Body of pancreas (tissue), 4 donors: ENCODE results near the gene ETHE1. TPM values are rescaled to one million over a fixed set of nuclear protein-coding genes. Genes with fewer than 3 reads are reported as not detected.

Source experiments
- ATAC-seq: fragments of 150-250 bp; one replicate; pipeline ENCODE4 v1.9.1; 2016
- DNase-seq, 4 donors: peaks; one replicate each; pipeline ENCODE4 v3.0.0-alpha.2; 2019
- H3K27ac ChIP-seq, 4 donors: fragments of 200-600 bp; sonication (generic); 1 replicate in 3 of 4; 2 replicates in 1 of 4; pipeline versions ENCODE4 v1.5.1 to v1.6.1; 2016 to 2019; ENCODE audit warnings: mild to moderate bottlenecking in 1 of 4, mixed read lengths in 1 of 4, moderate library complexity in 1 of 4
- H3K27me3 ChIP-seq, 2 donors: fragments of 200-600 bp; sonication (generic); one replicate each; pipeline ENCODE4 v1.6.0; 2016; ENCODE audit warnings: mild to moderate bottlenecking in 1 of 2
- H3K36me3 ChIP-seq, 2 donors: fragments of 200-600 bp; sonication (generic); replicated peaks in 1 of 2; 2 replicates each; pipeline ENCODE4 v1.5.1; 2016; ENCODE audit warnings: low read depth in 2 of 2; ENCODE audit not compliant: insufficient read depth in 1 of 2
- H3K4me1 ChIP-seq: fragments of 200-600 bp; sonication (generic); one replicate; pipeline ENCODE4 v1.6.0; 2016
- H3K4me3 ChIP-seq, 2 donors: fragments of 200-600 bp; sonication (generic); 1 replicate in 1 of 2; 2 replicates in 1 of 2; pipeline ENCODE4 v1.5.1; 2016 to 2019
- H3K9me3 ChIP-seq, 3 donors: fragments of 200-600 bp; sonication (generic); 1 replicate in 2 of 3; 2 replicates in 1 of 3; pipeline ENCODE4 v1.5.1; 2016
- POLR2A ChIP-seq, 3 donors: fragments of 450-650 bp; IDR thresholded peaks; one replicate each; pipeline ENCODE4 v1.6.1; 2016; ENCODE audit warnings: antibody characterized with exemption in 3 of 3, mild to moderate bottlenecking in 2 of 3
- whole genome bisulfite sequencing, 2 donors: methylation state at CpG; one replicate each; pipeline ENCODE4 v1.1.5; 2017; 5-methylcytosine and 5-hydroxymethylcytosine counted together
- intact Hi-C: fragments of 100-400 bp; cut with DNase I; formaldehyde crosslinking; loops from one replicate; pipeline ENCODE4 v1.15.1; 2023
- total RNA-seq, 2 donors: library from RNA; depleted of rRNA; stranded (reverse); fragments of >200 nt; gene quantifications; one replicate each; pipeline ENCODE4 v1.1.0, GENCODE V29; 2016
- TF ChIP-seq, protein P1 (sequence below), 7 experiments: fragments of 450-650 bp in 4 of 7; fragments of 200-600 bp in 3 of 7; sonication (generic) in 3 of 7; IDR thresholded peaks; one replicate each; pipeline ENCODE4 v1.5.1; 2016 to 2019; ENCODE audit warnings: antibody characterized with exemption in 7 of 7

The ETHE1 gene
- total RNA-seq, 2 donors from 2014 or later, result 21.1 to 29.8 TPM

DNA sequence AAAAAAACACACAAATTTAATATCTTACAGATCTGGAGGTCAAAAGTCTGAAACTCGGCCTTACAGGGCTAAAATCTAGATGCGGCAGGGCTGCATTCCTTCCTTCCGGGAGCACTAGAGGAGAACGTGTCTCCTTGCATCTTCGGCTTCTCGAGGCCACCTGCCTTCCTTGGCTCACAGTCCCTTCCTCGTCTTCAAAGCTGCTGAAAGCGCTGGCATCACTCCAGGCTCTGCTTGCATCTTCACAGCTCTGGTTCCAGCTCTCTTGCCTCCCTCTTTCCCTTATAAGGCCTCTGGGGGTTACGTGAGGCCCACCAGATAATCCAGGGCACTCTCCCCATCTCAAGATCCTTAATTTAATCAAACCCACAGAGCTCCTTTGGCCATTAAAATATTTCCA, 37.8 kb upstream of the ETHE1 start:
- H3K9me3 ChIP-seq, result no peaks in the 10 kb centered on the region
- TF ChIP-seq, protein P1, sequence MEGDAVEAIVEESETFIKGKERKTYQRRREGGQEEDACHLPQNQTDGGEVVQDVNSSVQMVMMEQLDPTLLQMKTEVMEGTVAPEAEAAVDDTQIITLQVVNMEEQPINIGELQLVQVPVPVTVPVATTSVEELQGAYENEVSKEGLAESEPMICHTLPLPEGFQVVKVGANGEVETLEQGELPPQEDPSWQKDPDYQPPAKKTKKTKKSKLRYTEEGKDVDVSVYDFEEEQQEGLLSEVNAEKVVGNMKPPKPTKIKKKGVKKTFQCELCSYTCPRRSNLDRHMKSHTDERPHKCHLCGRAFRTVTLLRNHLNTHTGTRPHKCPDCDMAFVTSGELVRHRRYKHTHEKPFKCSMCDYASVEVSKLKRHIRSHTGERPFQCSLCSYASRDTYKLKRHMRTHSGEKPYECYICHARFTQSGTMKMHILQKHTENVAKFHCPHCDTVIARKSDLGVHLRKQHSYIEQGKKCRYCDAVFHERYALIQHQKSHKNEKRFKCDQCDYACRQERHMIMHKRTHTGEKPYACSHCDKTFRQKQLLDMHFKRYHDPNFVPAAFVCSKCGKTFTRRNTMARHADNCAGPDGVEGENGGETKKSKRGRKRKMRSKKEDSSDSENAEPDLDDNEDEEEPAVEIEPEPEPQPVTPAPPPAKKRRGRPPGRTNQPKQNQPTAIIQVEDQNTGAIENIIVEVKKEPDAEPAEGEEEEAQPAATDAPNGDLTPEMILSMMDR (IDR thresholded peaks at IDR 0.05), result no peak
- 73 to 88% methylated on average over 9 of the region's 9 CpGs for WGBS, 2 donors
- DNase-seq (no peak), ATAC-seq (no peak)
- H3K36me3 ChIP-seq, result no peaks in the 10 kb centered on the region
- intact Hi-C loops, result loop anchor here (5.0 kb wide), 1 partner anchor 38 kb away; no protein-coding TSS in a partner anchor
- H3K4me3 ChIP-seq, result no peak overlapping the region
- no peaks in the 10 kb centered on the region for H3K4me1 ChIP-seq
- no peaks in the 10 kb centered on the region for H3K27me3 ChIP-seq
- no peak overlapping the region for H3K27ac ChIP-seq

DNA sequence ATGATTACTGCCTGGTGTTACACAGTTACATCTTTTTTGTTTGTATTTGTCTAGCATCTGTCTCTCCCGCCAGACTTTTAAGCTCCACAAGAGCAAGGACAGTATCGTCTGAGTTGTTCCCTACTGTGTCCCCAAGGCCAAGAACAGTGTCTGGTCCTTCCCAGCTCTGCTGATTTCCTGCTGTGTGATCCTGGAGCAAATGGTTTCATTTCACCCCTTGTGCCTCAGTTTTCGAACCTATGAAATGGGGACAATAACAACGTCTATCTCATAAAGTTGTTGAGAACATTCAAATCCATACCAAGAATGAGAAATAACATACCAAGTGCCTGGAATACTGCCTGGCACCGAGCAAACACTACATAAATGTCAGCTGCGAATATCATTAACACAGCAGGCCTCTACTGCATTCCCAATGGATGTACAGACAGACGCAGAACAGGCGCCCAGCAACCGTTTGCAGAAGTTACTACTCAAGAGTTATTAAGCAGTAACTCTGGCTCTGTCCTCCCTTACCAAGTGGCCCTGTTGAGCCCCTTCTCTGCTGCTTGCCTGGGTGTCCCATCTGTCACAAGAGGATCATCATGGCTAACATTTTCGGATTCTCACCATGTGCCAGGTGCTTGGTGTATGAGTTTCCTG, 36.9 kb upstream of the ETHE1 start:
- H3K27ac ChIP-seq, result no peak overlapping the region
- ATAC-seq, result no peak
- intact Hi-C loops, result no loop called here
- H3K4me3 ChIP-seq, result no peak overlapping the region
- DNase-seq, result no peak
- no peaks in the 10 kb centered on the region for H3K36me3 ChIP-seq
- TF ChIP-seq, protein P1 (IDR thresholded peaks at IDR 0.05), result no peak
- TF ChIP-seq POLR2A (IDR thresholded peaks at IDR 0.05), result no peak
- H3K9me3 ChIP-seq, result no peaks in the 10 kb centered on the region
- H3K4me1 ChIP-seq, result no peaks in the 10 kb centered on the region
- H3K27me3 ChIP-seq, result no peaks in the 10 kb centered on the region
- 83 to 94% methylated on average over 10 of the region's 10 CpGs for WGBS, 2 donors

DNA sequence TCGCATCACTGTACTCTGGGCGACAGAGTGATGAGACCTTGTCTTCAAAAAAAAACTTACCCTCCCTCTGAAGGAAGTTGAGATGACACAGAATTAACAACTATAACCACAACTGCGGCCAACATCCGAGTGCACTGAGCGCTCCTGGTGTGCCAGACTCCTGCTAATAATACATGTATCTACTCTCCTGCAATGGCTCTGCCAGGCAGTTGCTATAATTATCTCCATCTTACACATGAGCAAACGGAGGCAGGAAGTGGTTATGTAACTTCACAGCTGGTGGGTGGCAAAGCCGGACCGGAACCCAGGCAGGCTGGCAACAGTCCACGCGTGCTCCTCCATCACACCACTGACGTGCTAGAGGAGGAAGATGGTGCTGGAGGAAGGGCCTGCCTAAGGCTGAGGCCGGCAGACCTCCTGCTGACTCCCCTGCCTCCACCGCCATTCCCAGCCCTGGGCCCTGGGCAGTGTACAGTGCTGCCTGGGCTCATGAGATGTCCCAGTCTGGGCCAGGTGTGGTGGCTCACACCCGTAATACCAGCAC, 35.8 kb upstream of the ETHE1 start:
- TF ChIP-seq POLR2A (IDR thresholded peaks at IDR 0.05), result no peak
- TF ChIP-seq, protein P1 (IDR thresholded peaks at IDR 0.05), result no peak
- intact Hi-C loops, result no loop called here
- H3K4me1 ChIP-seq, result no peaks in the 10 kb centered on the region
- peak; percentile 35 to 84 (median 65) for DNase-seq
- H3K4me3 ChIP-seq, result no peak overlapping the region
- peaks cover 0 to 3% of the 10 kb centered on the region in 2 donors for H3K36me3 ChIP-seq
- H3K27me3 ChIP-seq, result no peaks in the 10 kb centered on the region
- peak; percentile 15 for ATAC-seq
- 67 to 86% methylated on average over 11 to 14 of the region's 14 CpGs for WGBS, 2 donors
- peak overlapping the region in 2 of 4 donors; percentile 39 to 75 for H3K27ac ChIP-seq
- H3K9me3 ChIP-seq, result no peaks in the 10 kb centered on the region

GRCh38 chr19:43562226-43562697, 35.3 kb upstream of the ETHE1 start:
- Histone ChIP-seq H3K36me3 (peaks cover 0 to 3% of the 10 kb centered on the region in 2 donors), H3K4me1 (no peaks in the 10 kb centered on the region), H3K27ac (peak overlapping the region in 2 of 4 donors; percentile 39 to 75), H3K9me3 (no peaks in the 10 kb centered on the region), H3K4me3 (no peak overlapping the region), H3K27me3 (no peaks in the 10 kb centered on the region)
- no peak for ATAC-seq
- 74 to 88% methylated on average over 5 to 6 of the region's 6 CpGs for WGBS, 2 donors
- intact Hi-C loops, result no loop called here
- no peak for DNase-seq
- TF ChIP-seq, protein P1 (IDR thresholded peaks at IDR 0.05), result no peak
- TF ChIP-seq POLR2A (IDR thresholded peaks at IDR 0.05), result no peak
